Effector memory CD4-positive, alpha-beta T cell (primary cell): ENCODE results near the gene MFGE8.
"Not testable (repeated sequence)": the region's sequence is repeated elsewhere in the genome, so short reads cannot be mapped to it uniquely, and the experiment has no call there.

ENCODE experiments used
- DNase-seq, 3 donors: peaks; one replicate each; pipeline ENCODE4 v3.0.0-alpha.2; 2020
- H3K27ac ChIP-seq: 2 replicates; pipeline ENCODE4 v1.7.0; 2013; ENCODE audit warnings: mild to moderate bottlenecking, low read length, moderate library complexity; ENCODE audit not compliant: insufficient read depth, poor library complexity, severe bottlenecking
- H3K27me3 ChIP-seq: replicated peaks from 2 replicates; pipeline ENCODE4 v1.7.0; 2013; ENCODE audit warnings: mild to moderate bottlenecking, low read length; ENCODE audit not compliant: insufficient read depth, control insufficient read depth, poor library complexity, severe bottlenecking
- H3K36me3 ChIP-seq: 2 replicates; pipeline ENCODE4 v1.7.0; 2013; ENCODE audit warnings: mild to moderate bottlenecking, low read length, moderate library complexity; ENCODE audit not compliant: control insufficient read depth, insufficient read depth
- H3K4me1 ChIP-seq: 2 replicates; pipeline ENCODE4 v1.7.0; 2013; ENCODE audit warnings: low read length, mild to moderate bottlenecking; ENCODE audit not compliant: control insufficient read depth, insufficient read depth, poor library complexity, severe bottlenecking
- H3K4me3 ChIP-seq: 2 replicates; pipeline ENCODE4 v1.7.0; 2013; ENCODE audit warnings: low read length, low read depth, mild to moderate bottlenecking; ENCODE audit not compliant: insufficient read depth, poor library complexity, severe bottlenecking
- H3K9me3 ChIP-seq: 2 replicates; pipeline ENCODE4 v1.7.0; 2013; ENCODE audit warnings: mild to moderate bottlenecking, low read length, moderate library complexity; ENCODE audit not compliant: control insufficient read depth

MFGE8 gene

DNA sequence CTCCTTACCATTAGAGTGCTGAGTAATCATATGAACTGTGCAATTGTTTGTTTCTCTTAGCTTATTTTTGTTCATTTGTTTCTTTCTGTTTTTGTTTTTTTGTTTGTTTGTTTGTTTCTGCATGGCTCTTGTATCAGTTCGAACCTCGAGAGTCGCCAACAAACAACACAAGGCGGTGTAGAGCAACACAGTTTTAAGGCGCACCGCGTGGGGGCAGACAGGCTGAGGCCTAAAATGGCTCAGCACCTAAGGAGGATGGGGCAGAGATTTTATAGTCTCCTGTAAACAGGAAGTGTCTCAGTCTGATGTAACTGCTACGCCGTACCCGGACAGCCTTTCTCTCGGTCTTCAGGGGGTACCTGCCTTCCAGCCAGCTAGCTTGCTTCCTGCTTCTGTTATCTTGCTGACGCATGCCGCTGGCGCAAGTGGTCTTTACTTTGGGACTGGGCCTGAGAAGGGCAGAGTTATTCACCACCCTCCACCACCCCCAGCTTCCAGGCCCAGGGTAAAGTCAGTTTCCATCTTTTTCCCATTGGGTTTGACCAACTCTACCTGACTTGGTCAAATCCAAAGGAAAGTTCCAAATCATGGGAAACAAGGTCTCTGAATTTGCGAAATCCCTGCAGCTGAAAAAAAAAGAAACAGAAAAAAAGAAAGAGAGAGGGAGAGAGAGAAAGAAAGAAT lies 25.8 kb upstream of the MFGE8 start:
- DNase-seq: no peak
- Histone ChIP-seq H3K27ac (no peak overlapping the region), H3K36me3 (no peaks in the 10 kb centered on the region), H3K9me3 (no peaks in the 10 kb centered on the region), H3K27me3 (no peaks in the 10 kb centered on the region), H3K4me1 (no peaks in the 10 kb centered on the region), H3K4me3 (no peak overlapping the region)

DNA sequence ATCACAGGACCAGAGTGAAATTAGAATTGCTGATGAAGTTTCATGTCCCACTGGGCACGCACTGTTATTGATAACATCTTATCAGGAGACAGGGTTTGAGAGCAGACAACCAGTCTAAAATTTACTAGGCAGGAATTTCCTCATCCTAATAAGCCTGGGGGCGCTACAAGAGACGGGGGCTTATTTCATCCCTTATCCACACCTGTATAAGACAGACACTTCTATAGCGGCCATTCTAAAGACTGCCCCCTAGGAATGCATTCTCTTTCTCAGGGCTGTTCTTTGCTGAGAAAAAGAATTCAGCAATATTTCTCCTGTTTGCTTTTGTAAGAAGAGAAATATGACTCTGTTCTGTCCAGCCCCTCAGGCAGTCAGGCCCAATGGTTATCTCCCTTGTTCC lies 21.3 kb upstream of the MFGE8 start:
- not testable (repeated sequence) for DNase-seq, H3K4me1 ChIP-seq, H3K36me3 ChIP-seq, H3K4me3 ChIP-seq, H3K9me3 ChIP-seq, H3K27me3 ChIP-seq, H3K27ac ChIP-seq

GRCh38 chr15:88932875-88933330 lies 19.7 kb upstream of the MFGE8 start:
- H3K27ac ChIP-seq: no peak overlapping the region
- no peaks in the 10 kb centered on the region for H3K4me1 ChIP-seq
- H3K27me3 ChIP-seq: peaks cover 3% of the 10 kb centered on the region
- no peak overlapping the region for H3K4me3 ChIP-seq
- H3K9me3 ChIP-seq: no peaks in the 10 kb centered on the region
- H3K36me3 ChIP-seq: no peaks in the 10 kb centered on the region
- DNase-seq: no peak

GRCh38 chr15:88932271-88932874 lies 19.2 kb upstream of the MFGE8 start:
- Histone ChIP-seq H3K9me3 (no peaks in the 10 kb centered on the region), H3K4me3 (no peak overlapping the region), H3K36me3 (no peaks in the 10 kb centered on the region), H3K27ac (no peak overlapping the region), H3K27me3 (peaks cover 3% of the 10 kb centered on the region), H3K4me1 (no peaks in the 10 kb centered on the region)
- no peak for DNase-seq

DNA sequence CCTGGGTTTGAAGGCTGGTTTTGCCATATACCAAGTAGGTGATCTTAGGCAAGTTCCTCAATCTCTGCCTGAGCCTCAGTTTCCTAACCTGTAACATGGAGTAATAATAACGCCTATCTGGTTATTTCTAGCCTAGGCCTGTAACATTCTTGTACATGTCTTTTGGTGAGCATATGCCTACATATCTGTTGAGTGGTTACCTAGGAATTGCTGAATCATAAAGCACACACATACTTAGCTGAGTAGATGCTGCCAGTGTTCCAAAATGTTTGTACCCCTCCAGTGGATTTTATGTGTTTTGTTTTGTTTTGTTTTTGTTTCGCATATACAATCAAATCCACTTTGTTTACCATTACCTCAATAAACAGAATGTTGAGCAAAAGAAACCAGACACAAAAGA lies 17.4 kb upstream of the MFGE8 start:
- no peak overlapping the region for H3K4me3 ChIP-seq
- no peaks in the 10 kb centered on the region for H3K36me3 ChIP-seq
- H3K9me3 ChIP-seq: no peaks in the 10 kb centered on the region
- DNase-seq: no peak
- no peak overlapping the region for H3K27ac ChIP-seq
- H3K27me3 ChIP-seq: peaks cover 3% of the 10 kb centered on the region
- H3K4me1 ChIP-seq: no peaks in the 10 kb centered on the region

DNA sequence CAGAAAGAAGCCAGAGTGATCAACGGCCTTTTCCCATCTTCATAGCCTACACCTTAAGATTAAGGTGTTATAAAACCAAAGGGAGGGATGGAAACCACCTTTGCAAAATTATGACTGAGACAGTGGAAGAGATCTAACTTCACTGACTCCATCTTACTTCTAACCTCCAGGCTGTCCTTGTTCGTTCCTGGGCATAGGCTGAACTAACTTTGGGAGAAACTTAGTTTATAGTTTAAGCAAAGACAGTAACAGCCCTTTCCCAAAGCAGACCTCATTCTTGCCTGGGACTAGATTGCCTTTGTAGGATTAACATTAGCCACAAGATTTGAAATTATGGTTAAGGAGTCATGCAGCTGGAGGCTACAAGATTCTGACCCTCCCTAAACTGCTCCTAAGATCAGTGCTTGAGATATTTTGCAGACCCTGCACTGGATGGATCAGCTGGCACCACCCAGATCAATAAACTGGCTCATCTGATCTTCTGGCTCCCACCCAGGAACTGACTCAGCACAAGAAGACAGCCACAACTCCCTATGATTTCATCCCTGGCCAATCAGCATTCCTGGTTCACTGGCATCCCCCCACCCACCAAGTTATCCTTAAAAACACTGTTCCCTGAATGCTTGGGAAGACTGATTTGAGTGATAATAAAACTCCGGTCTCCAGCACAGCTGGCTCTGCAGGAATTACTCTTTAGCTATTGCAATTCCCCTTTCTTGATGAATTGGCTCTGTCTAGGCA lies 16.3 kb upstream of the MFGE8 start:
- not testable (repeated sequence) for H3K9me3 ChIP-seq, H3K4me1 ChIP-seq, DNase-seq, H3K27me3 ChIP-seq, H3K27ac ChIP-seq, H3K4me3 ChIP-seq, H3K36me3 ChIP-seq

- not testable (repeated sequence) for H3K27me3 ChIP-seq, H3K4me1 ChIP-seq, H3K27ac ChIP-seq, DNase-seq, H3K9me3 ChIP-seq, H3K36me3 ChIP-seq, H3K4me3 ChIP-seq
Observed at GRCh38 chr15:88928192-88928591, 15.0 kb upstream of the MFGE8 start.

GRCh38 chr15:88925648-88926047 lies 12.5 kb upstream of the MFGE8 start:
- H3K27ac ChIP-seq, H3K4me3 ChIP-seq, H3K9me3 ChIP-seq, H3K36me3 ChIP-seq, H3K4me1 ChIP-seq, H3K27me3 ChIP-seq, DNase-seq: not testable (repeated sequence)

GRCh38 chr15:88920892-88921435 lies 7.8 kb upstream of the MFGE8 start:
- H3K27me3 ChIP-seq, DNase-seq, H3K36me3 ChIP-seq, H3K9me3 ChIP-seq, H3K4me1 ChIP-seq, H3K27ac ChIP-seq, H3K4me3 ChIP-seq: not testable (repeated sequence)
